ENCODE results near the gene LDLR. TPM values are rescaled to one million over a fixed set of nuclear protein-coding genes. Genes with fewer than 3 reads are reported as not detected.

LDLR gene
- total RNA-seq, 2 donors from 2014 or later, result 65.0 to 190 TPM

GRCh38 chr19:11054628-11055027 lies 34.6 kb upstream of the LDLR start:
- H3K27ac ChIP-seq, result no peak overlapping the region
- no peak overlapping the region for H3K9ac ChIP-seq (ENCODE audit: low read depth in 2 of 2, low read length in 2 of 2)
- no peaks in the 10 kb centered on the region for H3K36me3 ChIP-seq
- H3K27me3 ChIP-seq, result no peaks in the 10 kb centered on the region
- intact Hi-C loops (cut with DNase I), result no loop called here
- no peak overlapping the region for H3K4me3 ChIP-seq
- DNase-seq, result no peak
- no peaks in the 10 kb centered on the region for H3K4me1 ChIP-seq
- TF ChIP-seq, protein P1, sequence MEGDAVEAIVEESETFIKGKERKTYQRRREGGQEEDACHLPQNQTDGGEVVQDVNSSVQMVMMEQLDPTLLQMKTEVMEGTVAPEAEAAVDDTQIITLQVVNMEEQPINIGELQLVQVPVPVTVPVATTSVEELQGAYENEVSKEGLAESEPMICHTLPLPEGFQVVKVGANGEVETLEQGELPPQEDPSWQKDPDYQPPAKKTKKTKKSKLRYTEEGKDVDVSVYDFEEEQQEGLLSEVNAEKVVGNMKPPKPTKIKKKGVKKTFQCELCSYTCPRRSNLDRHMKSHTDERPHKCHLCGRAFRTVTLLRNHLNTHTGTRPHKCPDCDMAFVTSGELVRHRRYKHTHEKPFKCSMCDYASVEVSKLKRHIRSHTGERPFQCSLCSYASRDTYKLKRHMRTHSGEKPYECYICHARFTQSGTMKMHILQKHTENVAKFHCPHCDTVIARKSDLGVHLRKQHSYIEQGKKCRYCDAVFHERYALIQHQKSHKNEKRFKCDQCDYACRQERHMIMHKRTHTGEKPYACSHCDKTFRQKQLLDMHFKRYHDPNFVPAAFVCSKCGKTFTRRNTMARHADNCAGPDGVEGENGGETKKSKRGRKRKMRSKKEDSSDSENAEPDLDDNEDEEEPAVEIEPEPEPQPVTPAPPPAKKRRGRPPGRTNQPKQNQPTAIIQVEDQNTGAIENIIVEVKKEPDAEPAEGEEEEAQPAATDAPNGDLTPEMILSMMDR (IDR thresholded peaks at IDR 0.05), result no peak
- H3K9me3 ChIP-seq, result no peaks in the 10 kb centered on the region

- H3K36me3 ChIP-seq, result no peaks in the 10 kb centered on the region
- intact Hi-C loops (cut with DNase I), result no loop called here
- H3K9ac ChIP-seq (ENCODE audit: low read depth in 2 of 2, low read length in 2 of 2), result no peak overlapping the region
- no peak overlapping the region for H3K4me3 ChIP-seq
- H3K9me3 ChIP-seq, result no peaks in the 10 kb centered on the region
- H3K4me1 ChIP-seq, result no peaks in the 10 kb centered on the region
- TF ChIP-seq, protein P1 (IDR thresholded peaks at IDR 0.05), result no peak
- H3K27me3 ChIP-seq, result no peaks in the 10 kb centered on the region
- H3K27ac ChIP-seq, result no peak overlapping the region
- no peak for DNase-seq
Observed at GRCh38 chr19:11058246-11059030, 30.8 kb upstream of the LDLR start.

DNA sequence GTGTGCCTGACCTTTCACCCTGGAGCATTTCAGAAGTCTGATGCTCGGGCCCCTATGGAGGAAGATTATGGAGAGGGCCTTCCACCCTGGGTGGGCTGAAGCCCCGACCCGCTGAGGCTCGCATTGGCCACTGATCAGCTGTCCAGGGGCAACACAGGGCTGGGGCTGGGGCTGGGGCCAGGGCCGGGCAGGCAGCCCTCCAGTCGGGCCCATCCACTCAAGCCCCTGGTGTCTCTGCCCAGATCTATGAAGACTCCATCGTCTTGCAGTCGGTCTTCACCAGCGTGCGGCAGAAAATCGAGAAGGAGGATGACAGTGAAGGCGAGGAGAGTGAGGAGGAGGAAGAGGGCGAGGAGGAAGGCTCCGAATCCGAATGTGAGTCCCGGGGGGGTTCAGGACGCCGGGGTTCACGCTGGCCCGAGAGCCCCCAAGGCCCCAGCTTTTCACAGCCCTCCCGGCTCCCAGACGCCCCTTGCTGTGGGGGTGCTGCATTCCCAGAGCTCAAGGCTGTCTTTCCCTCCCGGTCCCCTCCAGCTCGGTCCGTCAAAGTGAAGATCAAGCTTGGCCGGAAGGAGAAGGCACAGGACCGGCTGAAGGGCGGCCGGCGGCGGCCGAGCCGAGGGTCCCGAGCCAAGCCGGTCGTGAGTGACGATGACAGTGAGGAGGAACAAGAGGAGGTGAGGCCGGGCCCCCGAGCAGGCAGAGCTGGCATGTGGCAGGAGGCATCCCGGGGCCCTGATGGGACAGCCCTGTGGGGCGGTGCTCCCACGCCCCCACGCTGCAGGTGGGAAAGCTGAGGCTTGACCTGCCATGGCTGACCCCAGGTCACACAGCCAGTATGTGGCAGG lies 29.5 kb upstream of the LDLR start:
- intact Hi-C loops (cut with DNase I), result no loop called here
- TF ChIP-seq, protein P1 (IDR thresholded peaks at IDR 0.05), result no peak
- Histone ChIP-seq H3K9ac (ENCODE audit: low read depth in 2 of 2, low read length in 2 of 2) (no peak overlapping the region), H3K27ac (no peak overlapping the region), H3K4me1 (no peaks in the 10 kb centered on the region), H3K4me3 (no peak overlapping the region), H3K36me3 (no peaks in the 10 kb centered on the region), H3K27me3 (no peaks in the 10 kb centered on the region), H3K9me3 (no peaks in the 10 kb centered on the region)
- DNase-seq, result no peak

GRCh38 chr19:11061952-11062351 lies 27.3 kb upstream of the LDLR start:
- intact Hi-C loops (cut with DNase I), result no loop called here
- Histone ChIP-seq H3K4me3 (no peak overlapping the region), H3K36me3 (no peaks in the 10 kb centered on the region), H3K9me3 (no peaks in the 10 kb centered on the region), H3K4me1 (no peaks in the 10 kb centered on the region), H3K27ac (no peak overlapping the region), H3K27me3 (no peaks in the 10 kb centered on the region), H3K9ac (ENCODE audit: low read depth in 2 of 2, low read length in 2 of 2) (no peak overlapping the region)
- TF ChIP-seq, protein P1 (IDR thresholded peaks at IDR 0.05), result no peak
- no peak for DNase-seq

DNA sequence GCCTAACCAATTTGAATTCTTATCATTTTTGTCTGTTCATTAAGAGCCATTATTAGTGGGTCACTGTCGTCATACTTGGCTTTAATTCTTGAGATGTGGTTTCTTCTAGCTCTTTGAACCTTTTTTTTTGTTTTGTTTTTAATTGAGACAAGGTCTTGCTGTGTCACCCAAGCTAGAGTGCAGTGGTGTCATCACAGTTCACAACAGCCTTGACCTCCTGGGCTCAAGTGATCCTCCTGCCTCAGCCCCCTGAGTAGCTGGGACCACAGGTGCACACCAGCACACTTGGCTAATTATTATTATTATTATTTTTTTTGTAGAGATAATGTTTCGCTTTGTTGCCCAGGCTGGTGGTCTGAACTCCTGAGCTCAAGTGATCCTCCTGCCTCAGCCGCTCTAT lies 25.8 kb upstream of the LDLR start:
- no peaks in the 10 kb centered on the region for H3K27me3 ChIP-seq
- no peaks in the 10 kb centered on the region for H3K4me1 ChIP-seq
- no peak overlapping the region for H3K4me3 ChIP-seq
- no peak overlapping the region for H3K27ac ChIP-seq
- intact Hi-C loops (cut with DNase I), result no loop called here
- TF ChIP-seq, protein P1 (IDR thresholded peaks at IDR 0.05), result no peak
- H3K9me3 ChIP-seq, result no peaks in the 10 kb centered on the region
- no peak overlapping the region for H3K9ac ChIP-seq (ENCODE audit: low read depth in 2 of 2, low read length in 2 of 2)
- no peaks in the 10 kb centered on the region for H3K36me3 ChIP-seq
- no peak for DNase-seq
